Measurements from ENCODE around the gene CTNNA2.

DNA sequence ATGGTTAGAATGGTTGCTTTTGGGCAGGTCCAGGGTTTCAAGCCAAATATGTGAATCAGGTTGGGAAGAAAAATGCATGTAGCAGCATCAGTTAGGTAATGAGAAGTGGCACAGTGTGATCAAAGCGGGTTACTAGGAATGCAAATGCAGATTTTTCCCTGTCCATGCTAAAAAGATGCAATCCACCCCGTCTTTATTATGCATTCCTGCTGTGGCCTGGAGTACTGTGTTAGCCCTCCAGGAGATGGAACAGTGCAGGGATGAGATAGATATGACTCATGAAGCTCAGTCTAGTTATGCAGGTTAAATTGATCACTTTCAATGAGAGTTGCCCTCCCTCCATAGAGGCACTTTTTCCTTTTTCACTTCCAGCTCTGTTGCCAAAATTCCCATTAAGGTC lies 283.8 kb downstream of the CTNNA2 start:
- TF ChIP-seq TAF1 (IDR thresholded peaks at IDR 0.05; ENCODE audit: borderline replicate concordance, low read depth, low read length) (no peak), POLR2AphosphoS5 (IDR thresholded peaks at IDR 0.05; ENCODE audit: low read depth, low read length) (no peak)
